K562 (cell line): Measurements from ENCODE around the gene ERICH6. TPM values are rescaled to one million over a fixed set of nuclear protein-coding genes. Genes with fewer than 3 reads are reported as not detected.

ENCODE experiments used
- ATAC-seq: fragments of 200-7000 bp; cut with Tn5 transposase; 3 replicates; pipeline ENCODE4 v1.9.1; 2020; ENCODE audit warnings: moderate library complexity
- BruUV-seq: library from RNA; stranded (reverse); fragments of 400-500 nt; replicated peaks from 2 replicates; lab custom pipeline; 2021; lab: Mats Ljungman, UMichigan
- CTCF ChIA-PET: fragments of 300-600 bp; formaldehyde crosslinking; extraction: SDS; loops from one replicate; lab custom pipeline; 2021; ENCODE audit warnings: low intra/inter-chr PET ratio; lab: Yijun Ruan, JAX
- POLR2A ChIA-PET: fragments of 300-600, 350-650 bp; sonication (Branson Sonifier 250); formaldehyde crosslinking; extraction: SDS; loops from one replicate; lab custom pipeline; 2021; ENCODE audit warnings: antibody characterized with exemption, inconsistent platforms; lab: Yijun Ruan, JAX
- DNase-seq, 4 experiments: peaks; one replicate each; pipeline versions ENCODE4 v3.0.0 to v3.0.0-alpha.2; 2011 to 2018; ENCODE audit warnings: low spot score in 3 of 4, mixed read lengths in 3 of 4; ENCODE audit errors: extremely low read depth in 1 of 4
- FAIRE-seq: peaks from 2 replicates; lab custom pipeline; 2011; peaks lifted over from hg19 to GRCh38; lab: Jason Lieb, UNC
- H2AFZ ChIP-seq: 2 replicates; pipeline ENCODE4 v1.6.0; 2011; ENCODE audit warnings: low read depth, low read length, control low read depth, inconsistent platforms
- H3K27ac ChIP-seq: fragments of 200-600 bp; 3 replicates; pipeline ENCODE4 v1.8.0; 2011; ENCODE audit warnings: low read depth, mild to moderate bottlenecking, control low read depth, inconsistent platforms, low read length, moderate library complexity, mixed read lengths; ENCODE audit errors: extremely low read depth
- H3K27me3 ChIP-seq, 2 experiments: fragments of 300-600 bp in 1 of 2; 2 replicates in 1 of 2; 3 replicates in 1 of 2; pipeline versions ENCODE4 v1.6.0 to v1.8.0; 2011; ENCODE audit warnings: inconsistent platforms in 2 of 2, low read length in 2 of 2, mild to moderate bottlenecking in 1 of 2, mixed read lengths in 1 of 2, moderate library complexity in 1 of 2; ENCODE audit not compliant: control insufficient read depth in 2 of 2, insufficient read depth in 2 of 2
- H3K36me3 ChIP-seq: fragments of 300-600 bp; 3 replicates; pipeline ENCODE4 v1.8.0; 2011; ENCODE audit warnings: mild to moderate bottlenecking, low read length, inconsistent platforms; ENCODE audit not compliant: control insufficient read depth, insufficient read depth
- H3K4me1 ChIP-seq, 2 experiments: fragments of 200-600 bp in 1 of 2; replicated peaks in 1 of 2; 2 replicates in 1 of 2; 3 replicates in 1 of 2; pipeline versions ENCODE4 v1.5.1 to v1.8.0; 2011; ENCODE audit warnings: inconsistent platforms in 2 of 2, low read length in 2 of 2, mild to moderate bottlenecking in 1 of 2, mixed read lengths in 1 of 2, moderate library complexity in 1 of 2; ENCODE audit not compliant: control insufficient read depth in 2 of 2, insufficient read depth in 2 of 2
- H3K4me2 ChIP-seq: 2 replicates; pipeline ENCODE4 v1.6.1; 2011; ENCODE audit warnings: low read length, control low read depth, inconsistent platforms, mixed read lengths; ENCODE audit not compliant: insufficient read depth
- H3K4me3 ChIP-seq: fragments of 200-600 bp; sonication (generic), shearing (Covaris generic); 2 replicates; pipeline ENCODE4 v1.5.1; 2016; ENCODE audit warnings: control low read depth, inconsistent platforms
- H3K79me2 ChIP-seq: fragments of 200-600 bp; 3 replicates; pipeline ENCODE4 v1.8.0; 2011; ENCODE audit warnings: low read length, inconsistent platforms; ENCODE audit not compliant: control insufficient read depth, insufficient read depth
- H3K9ac ChIP-seq, 2 experiments: 2 replicates each; pipeline versions ENCODE4 v1.6.0 to v1.6.1; 2011; ENCODE audit warnings: low read depth in 2 of 2, low read length in 2 of 2, control low read depth in 1 of 2, inconsistent platforms in 1 of 2, mild to moderate bottlenecking in 1 of 2, mixed read lengths in 1 of 2; ENCODE audit not compliant: insufficient read depth in 1 of 2
- H3K9me1 ChIP-seq: one replicate; pipeline ENCODE4 v1.6.0; 2011; ENCODE audit warnings: inconsistent platforms, mild to moderate bottlenecking, low read length, moderate library complexity; ENCODE audit not compliant: control insufficient read depth, insufficient read depth
- H3K9me3 ChIP-seq: replicated peaks from 2 replicates; pipeline ENCODE4 v1.5.1; 2011; ENCODE audit warnings: low read depth, low read length, inconsistent platforms; ENCODE audit not compliant: control insufficient read depth, insufficient read depth
- H4K20me1 ChIP-seq: replicated peaks from 2 replicates; pipeline ENCODE4 v1.6.1; 2011; ENCODE audit warnings: low read length, inconsistent platforms, mixed read lengths; ENCODE audit not compliant: control insufficient read depth, insufficient read depth
- NFE2 ChIP-seq: IDR thresholded peaks from 2 replicates; pipeline ENCODE4 v1.6.1; 2014; ENCODE audit warnings: antibody characterized with exemption, low read depth
- WGBS: fragments of 100-300 bp; shearing (Covaris generic); methylation state at CpG from one replicate; pipeline ENCODE4 v1.1.6; 2016; ENCODE audit warnings: low coverage, mixed read lengths; ENCODE audit not compliant: insufficient coverage; ENCODE audit errors: missing lambda C conversion rate; 5-methylcytosine and 5-hydroxymethylcytosine counted together
- in situ Hi-C: fragments of 300-500 bp; cut with MboI; formaldehyde crosslinking; loops from 4 replicates; pipeline ENCODE4 v1.15.0; 2018; ENCODE audit warnings: inconsistent platforms, mixed read lengths
- intact Hi-C: fragments of 100-400 bp; cut with micrococcal nuclease; formaldehyde crosslinking; loops from 2 replicates; pipeline ENCODE4 v1.14.2; 2022
- polyA plus RNA-seq, 8 experiments: library from polyadenylated mRNA; depleted of rRNA in 4 of 8; stranded (reverse) in 5 of 8; unstranded in 3 of 8; fragments of >200 nt; fragmentation: Nextera tagmentation in 2 of 8; fragmentation: Illumina TruSeq in 1 of 8; extraction: Ambion mirVana in 2 of 8; extraction: Trizol in 1 of 8; gene quantifications; 2 replicates each; pipeline versions ENCODE4 v1.2.1 to v1.2.3, GENCODE V29; 2011 to 2014; ENCODE audit warnings: inconsistent platforms in 1 of 8, missing spikeins in 1 of 8
- total RNA-seq, 7 experiments: library from RNA; depleted of rRNA in 6 of 7; stranded (reverse); fragments of >200 nt in 6 of 7; fragmentation: Illumina TruSeq in 2 of 7; extraction: Trizol in 2 of 7; gene quantifications; 2 replicates each; pipeline versions ENCODE4 v1.2.1 to v1.2.3, GENCODE V29; 2011 to 2021; ENCODE audit warnings: low replicate concordance in 1 of 7
- TF ChIP-seq, protein P1 (sequence below): fragments of 450-650 bp; IDR thresholded peaks from 2 replicates; pipeline ENCODE4 v1.6.1; 2016; ENCODE audit warnings: borderline replicate concordance
- TF ChIP-seq, protein P2 (sequence below): sonication (generic); formaldehyde crosslinking; IDR thresholded peaks from 2 replicates; pipeline ENCODE4 v1.8.1; 2023; ENCODE audit warnings: mild to moderate bottlenecking, missing genetic modification reagents

Gene ERICH6
- total and polyA plus RNA-seq, 9 of the 15 experiments (the other 6 are each of a cell fraction or from before 2014, with no cell fraction given), result not detected

GRCh38 chr3:150748684-150749047 is 44.9 kb upstream of the ERICH6 start (continued):
- TF ChIP-seq, protein P1, sequence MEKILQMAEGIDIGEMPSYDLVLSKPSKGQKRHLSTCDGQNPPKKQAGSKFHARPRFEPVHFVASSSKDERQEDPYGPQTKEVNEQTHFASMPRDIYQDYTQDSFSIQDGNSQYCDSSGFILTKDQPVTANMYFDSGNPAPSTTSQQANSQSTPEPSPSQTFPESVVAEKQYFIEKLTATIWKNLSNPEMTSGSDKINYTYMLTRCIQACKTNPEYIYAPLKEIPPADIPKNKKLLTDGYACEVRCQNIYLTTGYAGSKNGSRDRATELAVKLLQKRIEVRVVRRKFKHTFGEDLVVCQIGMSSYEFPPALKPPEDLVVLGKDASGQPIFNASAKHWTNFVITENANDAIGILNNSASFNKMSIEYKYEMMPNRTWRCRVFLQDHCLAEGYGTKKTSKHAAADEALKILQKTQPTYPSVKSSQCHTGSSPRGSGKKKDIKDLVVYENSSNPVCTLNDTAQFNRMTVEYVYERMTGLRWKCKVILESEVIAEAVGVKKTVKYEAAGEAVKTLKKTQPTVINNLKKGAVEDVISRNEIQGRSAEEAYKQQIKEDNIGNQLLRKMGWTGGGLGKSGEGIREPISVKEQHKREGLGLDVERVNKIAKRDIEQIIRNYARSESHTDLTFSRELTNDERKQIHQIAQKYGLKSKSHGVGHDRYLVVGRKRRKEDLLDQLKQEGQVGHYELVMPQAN, result no peak
- TF ChIP-seq, all 486 proteins: peak for 0

- H3K4me3 ChIP-seq, result no peak overlapping the region
- ChIA-PET CTCF (no interaction called here), POLR2A (interaction anchor here (0.7 to 1.8 kb wide), 4 partner anchors 13 to 395 kb away, joined by 4 to 6 read pairs (median 5); partner anchors contain the start of gene SIAH2)
- no peaks in the 10 kb centered on the region for H3K9me1 ChIP-seq
- in situ Hi-C loops, result no loop called here
- no peak overlapping the region for H3K27ac ChIP-seq
- no peaks in the 10 kb centered on the region for H3K27me3 ChIP-seq
- H2AFZ ChIP-seq, result no peak overlapping the region
- ATAC-seq (no peak), FAIRE-seq (no peak), DNase-seq (no peak)
- H3K36me3 ChIP-seq, result peaks cover 38% of the 10 kb centered on the region
- peaks cover 5 to 7% of the 10 kb centered on the region in 2 experiments; a peak in 4 of 5 replicates for H3K4me1 ChIP-seq
- intact Hi-C loops, result no loop called here
- no peak overlapping the region for H3K9ac ChIP-seq
- H3K9me3 ChIP-seq, result no peaks in the 10 kb centered on the region
- no peak overlapping the region for H3K4me2 ChIP-seq
- peaks cover 96% of the 10 kb centered on the region for H3K79me2 ChIP-seq
- BruUV-seq, result no TSS peak
- peaks cover 16% of the 10 kb centered on the region; the same call in 1 of the 2 replicates for H4K20me1 ChIP-seq
- 100% methylated on average over 4 of the region's 5 CpGs for WGBS
- TF ChIP-seq, protein P2, sequence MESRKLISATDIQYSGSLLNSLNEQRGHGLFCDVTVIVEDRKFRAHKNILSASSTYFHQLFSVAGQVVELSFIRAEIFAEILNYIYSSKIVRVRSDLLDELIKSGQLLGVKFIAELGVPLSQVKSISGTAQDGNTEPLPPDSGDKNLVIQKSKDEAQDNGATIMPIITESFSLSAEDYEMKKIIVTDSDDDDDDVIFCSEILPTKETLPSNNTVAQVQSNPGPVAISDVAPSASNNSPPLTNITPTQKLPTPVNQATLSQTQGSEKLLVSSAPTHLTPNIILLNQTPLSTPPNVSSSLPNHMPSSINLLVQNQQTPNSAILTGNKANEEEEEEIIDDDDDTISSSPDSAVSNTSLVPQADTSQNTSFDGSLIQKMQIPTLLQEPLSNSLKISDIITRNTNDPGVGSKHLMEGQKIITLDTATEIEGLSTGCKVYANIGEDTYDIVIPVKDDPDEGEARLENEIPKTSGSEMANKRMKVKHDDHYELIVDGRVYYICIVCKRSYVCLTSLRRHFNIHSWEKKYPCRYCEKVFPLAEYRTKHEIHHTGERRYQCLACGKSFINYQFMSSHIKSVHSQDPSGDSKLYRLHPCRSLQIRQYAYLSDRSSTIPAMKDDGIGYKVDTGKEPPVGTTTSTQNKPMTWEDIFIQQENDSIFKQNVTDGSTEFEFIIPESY (CRISPR knock-in tag), result no peak
- no peak for TF ChIP-seq NFE2
Measured at GRCh38 chr3:150747886-150748683, 44.4 kb upstream of the ERICH6 start.
